Bladder microvascular endothelial cell (primary cell): ENCODE results near the gene MAGEB2. TPM values are rescaled to one million over a fixed set of nuclear protein-coding genes. Genes with fewer than 3 reads are reported as not detected.

Experiments
- total RNA-seq: library from RNA; depleted of rRNA; stranded (reverse); fragments of >200 nt; gene quantifications from 2 replicates; pipeline ENCODE4 v1.2.3, GENCODE V29; 2014

MAGEB2 gene, protein sequence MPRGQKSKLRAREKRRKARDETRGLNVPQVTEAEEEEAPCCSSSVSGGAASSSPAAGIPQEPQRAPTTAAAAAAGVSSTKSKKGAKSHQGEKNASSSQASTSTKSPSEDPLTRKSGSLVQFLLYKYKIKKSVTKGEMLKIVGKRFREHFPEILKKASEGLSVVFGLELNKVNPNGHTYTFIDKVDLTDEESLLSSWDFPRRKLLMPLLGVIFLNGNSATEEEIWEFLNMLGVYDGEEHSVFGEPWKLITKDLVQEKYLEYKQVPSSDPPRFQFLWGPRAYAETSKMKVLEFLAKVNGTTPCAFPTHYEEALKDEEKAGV
- total RNA-seq = not detected in 2 replicates

DNA sequence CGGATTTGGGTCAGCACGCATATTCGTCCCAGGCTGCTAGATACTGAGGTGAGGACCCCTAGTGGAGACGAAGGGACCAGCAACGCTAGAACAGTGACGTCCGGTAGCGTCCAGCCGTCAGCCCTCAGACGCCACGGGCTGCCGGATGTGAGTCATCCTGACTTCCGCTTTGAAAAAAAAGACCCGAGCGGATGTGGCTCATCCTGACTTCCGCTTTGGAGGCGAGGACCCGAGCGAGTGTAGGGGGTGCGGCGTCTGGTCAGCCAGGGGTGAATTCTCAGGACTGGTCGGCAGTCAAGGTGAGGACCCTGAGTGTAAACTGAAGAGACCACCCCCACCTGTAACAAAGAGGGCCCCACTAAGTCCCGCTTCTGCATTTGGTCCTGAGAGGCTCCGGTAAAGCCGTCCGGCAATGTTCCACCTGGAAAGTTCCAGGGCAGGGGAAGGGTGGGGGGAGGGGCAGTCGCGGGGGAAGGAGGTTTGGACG is at the start of gene MAGEB2:
TSS of gene MAGEB2 (plus strand) at position 207 of the 487 bp plus-strand sequence. CDS start 3,018 bp downstream, outside the sequence.

DNA sequence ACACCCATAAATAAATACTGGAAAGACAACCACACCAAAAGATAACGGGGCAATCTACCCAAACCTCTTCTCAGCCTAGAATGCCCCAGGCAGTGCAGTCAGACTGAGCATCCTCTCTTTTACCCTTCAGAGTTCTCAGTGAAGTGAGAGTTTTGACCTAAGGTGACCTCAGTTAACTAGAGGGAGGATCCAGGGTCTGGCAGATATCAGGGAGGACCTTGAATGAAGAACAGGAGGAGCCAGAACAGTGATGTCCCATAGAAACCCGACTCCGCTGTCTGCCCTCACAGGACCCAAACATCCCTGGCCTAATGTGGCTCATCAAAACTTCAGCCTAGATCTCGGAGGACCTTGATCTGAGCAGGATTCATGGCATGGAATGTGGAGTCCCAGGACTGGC is 15.0 kb downstream of the MAGEB2 start, which contains the start of gene MAGEB3:
TSS of gene MAGEB3 (plus strand) at position 263 of the 400 bp plus-strand sequence. CDS start 5,268 bp downstream, outside the sequence.

DNA sequence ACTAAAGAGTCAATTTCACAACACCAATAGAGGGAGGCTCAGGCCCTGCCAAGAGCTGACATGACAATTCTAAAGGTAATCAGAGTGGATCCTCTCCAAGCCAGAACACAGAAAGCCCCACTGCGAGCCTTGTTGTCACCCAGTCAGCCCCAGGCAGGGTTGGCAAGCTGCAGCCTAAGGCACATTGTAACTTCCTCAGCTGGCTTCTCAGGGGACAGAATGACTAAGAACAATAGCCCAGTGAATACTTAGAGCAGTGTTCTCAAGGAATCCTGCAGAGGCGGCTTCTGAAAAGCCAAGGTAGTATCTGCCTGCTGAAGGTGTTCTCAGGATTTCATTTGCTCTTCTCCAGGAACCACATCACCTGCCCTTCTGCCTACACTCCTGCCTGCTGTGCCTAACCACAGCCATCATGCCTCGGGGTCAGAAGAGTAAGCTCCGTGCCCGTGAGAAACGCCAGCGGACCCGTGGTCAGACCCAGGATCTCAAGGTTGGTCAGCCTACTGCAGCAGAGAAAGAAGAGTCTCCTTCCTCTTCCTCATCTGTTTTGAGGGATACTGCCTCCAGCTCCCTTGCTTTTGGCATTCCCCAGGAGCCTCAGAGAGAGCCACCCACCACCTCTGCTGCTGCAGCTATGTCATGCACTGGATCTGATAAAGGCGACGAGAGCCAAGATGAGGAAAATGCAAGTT is 26.5 kb downstream of the MAGEB2 start, which contains the start of gene MAGEB4:
TSS of gene MAGEB4 (plus strand) at position 277 of the 692 bp plus-strand sequence. CDS start at position 413, 136 bp downstream.

DNA sequence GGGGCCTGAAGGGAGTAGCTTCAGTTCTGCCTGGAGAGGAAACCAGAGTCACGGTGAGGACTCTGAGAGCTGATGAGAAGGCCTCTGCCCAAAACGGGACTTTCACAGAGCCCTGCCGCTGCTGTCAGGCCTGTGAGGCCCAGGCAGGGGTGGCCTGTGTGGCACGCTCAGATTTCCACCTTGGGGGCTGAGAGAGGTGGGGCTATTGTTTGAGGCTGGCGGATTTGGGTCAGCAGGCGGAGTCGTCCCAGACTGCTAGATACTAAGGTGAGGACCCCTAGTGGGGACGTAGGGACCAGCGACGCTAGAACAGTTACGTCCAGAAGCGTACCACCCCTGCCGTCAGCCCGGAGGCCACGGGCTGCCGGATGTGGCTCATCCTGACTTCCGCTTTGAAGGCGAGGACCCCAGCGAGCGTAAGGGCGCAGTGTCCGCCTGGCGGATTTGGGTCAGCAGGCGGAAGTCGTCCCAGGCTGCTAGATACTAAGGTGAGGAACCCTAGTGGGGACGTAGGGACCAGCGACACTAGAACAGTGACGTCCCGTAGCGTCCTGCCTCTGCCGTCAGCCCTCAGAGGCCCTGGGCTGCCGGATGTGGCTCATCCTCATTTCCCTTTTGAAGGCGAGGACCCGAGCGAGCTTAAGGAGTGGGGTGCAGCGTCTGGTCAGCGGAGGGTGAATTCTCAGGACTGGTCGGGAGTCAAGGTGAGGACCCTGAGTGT is 31.6 kb downstream of the MAGEB2 start, which contains the start of gene MAGEB1:
TSS of gene MAGEB1 (plus strand) at position 378 of the 721 bp plus-strand sequence. CDS start 3,348 bp downstream, outside the sequence.

Other genes with a start within 250 kb of the MAGEB2 start
- gene MAGEB3, start 15.1 kb downstream of the MAGEB2 start, total RNA-seq = not detected in 2 replicates
- gene MAGEB4, start 26.4 kb downstream of the MAGEB2 start, total RNA-seq = not detected in 2 replicates
- not detected in 2 replicates for gene MAGEB1, start 31.6 kb downstream of the MAGEB2 start, total RNA-seq
- not detected in 2 replicates for gene NR0B1, start 93.8 kb downstream of the MAGEB2 start, total RNA-seq